Activated B cell treated with CpG ODN at 0.5 μM for 24 hours (primary cell): ENCODE data around the gene PCDHB4. TPM values are rescaled to one million over a fixed set of nuclear protein-coding genes. Genes with fewer than 3 reads are reported as not detected.

Experiments
- total RNA-seq: library from RNA; stranded (reverse); gene quantifications from 2 replicates; pipeline ENCODE4 v1.2.3, GENCODE V29; 2022

The PCDHB4 gene
- total RNA-seq, 1 donor from 2014 or later, result not detected

Other genes with a start within 250 kb of the PCDHB4 start
- gene PCDHA12, start 246.5 kb upstream of the PCDHB4 start, total RNA-seq, result not detected in 2 replicates
- not detected in 2 replicates for gene PCDHA13, start 239.7 kb upstream of the PCDHB4 start, total RNA-seq
- not detected in 2 replicates for gene PCDHAC1, start 195.5 kb upstream of the PCDHB4 start, total RNA-seq
- gene PCDHAC2, start 155.3 kb upstream of the PCDHB4 start, total RNA-seq, result not detected in 2 replicates
- not detected in 2 replicates for gene PCDHB1, start 70.4 kb upstream of the PCDHB4 start, total RNA-seq
- gene PCDHB2, start 27.2 kb upstream of the PCDHB4 start, total RNA-seq, result not detected in 2 replicates
- 0.07 TPM in 1 of 2 replicates, not detected in the other for gene PCDHB3, start 21.3 kb upstream of the PCDHB4 start, total RNA-seq
- not detected in 2 replicates for gene PCDHB5, start 13.4 kb downstream of the PCDHB4 start, total RNA-seq
- gene PCDHB6, start 28.2 kb downstream of the PCDHB4 start, total RNA-seq, result not detected in 2 replicates
- gene PCDHB7, start 50.8 kb downstream of the PCDHB4 start, total RNA-seq, result not detected in 2 replicates
- gene PCDHB8, start 56.0 kb downstream of the PCDHB4 start, total RNA-seq, result not detected in 2 replicates
- gene PCDHB16, start 60.6 kb downstream of the PCDHB4 start, total RNA-seq, result not detected in 2 replicates
- gene PCDHB9, start 65.3 kb downstream of the PCDHB4 start, total RNA-seq, result 0.27 and 0.29 TPM in 2 replicates
- gene PCDHB10, start 70.5 kb downstream of the PCDHB4 start, total RNA-seq, result 0.07 TPM in 1 of 2 replicates, not detected in the other
- not detected in 2 replicates for gene PCDHB11, start 77.8 kb downstream of the PCDHB4 start, total RNA-seq
- not detected in 2 replicates for gene PCDHB12, start 86.9 kb downstream of the PCDHB4 start, total RNA-seq
- gene PCDHB13, start 92.1 kb downstream of the PCDHB4 start, total RNA-seq, result 0.07 and 0.09 TPM in 2 replicates
- gene PCDHB14, start 101.5 kb downstream of the PCDHB4 start, total RNA-seq, result 0.11 TPM in 1 of 2 replicates, not detected in the other
- gene PCDHB15, start 123.6 kb downstream of the PCDHB4 start, total RNA-seq, result not detected in 2 replicates
- gene SLC25A2, start 182.2 kb downstream of the PCDHB4 start, total RNA-seq, result 2.6 and 3.9 TPM in 2 replicates
- gene TAF7, start 199.0 kb downstream of the PCDHB4 start, total RNA-seq, result 86.7 and 87.3 TPM in 2 replicates
- gene PCDHGA1, start 208.7 kb downstream of the PCDHB4 start, total RNA-seq, result 0.20 and 0.29 TPM in 2 replicates
- 0.09 and 0.15 TPM in 2 replicates for gene PCDHGA2, start 216.9 kb downstream of the PCDHB4 start, total RNA-seq
- gene PCDHGA3, start 222.0 kb downstream of the PCDHB4 start, total RNA-seq, result 0.20 and 0.51 TPM in 2 replicates
- 0.37 and 0.44 TPM in 2 replicates for gene PCDHGB1, start 228.3 kb downstream of the PCDHB4 start, total RNA-seq
- 0.34 and 0.75 TPM in 2 replicates for gene PCDHGA4, start 233.2 kb downstream of the PCDHB4 start, total RNA-seq
- 2.2 and 2.6 TPM in 2 replicates for gene PCDHGB2, start 238.2 kb downstream of the PCDHB4 start, total RNA-seq
- 1.1 and 1.2 TPM in 2 replicates for gene PCDHGA5, start 242.3 kb downstream of the PCDHB4 start, total RNA-seq
- 2.0 and 2.6 TPM in 2 replicates for gene PCDHGB3, start 248.4 kb downstream of the PCDHB4 start, total RNA-seq